EL (cell line): ENCODE data around the gene BLOC1S1.

Source experiments
- DNase-seq: peaks from one replicate; pipeline ENCODE4 v3.0.0-alpha.2; 2016

BLOC1S1 gene

DNA sequence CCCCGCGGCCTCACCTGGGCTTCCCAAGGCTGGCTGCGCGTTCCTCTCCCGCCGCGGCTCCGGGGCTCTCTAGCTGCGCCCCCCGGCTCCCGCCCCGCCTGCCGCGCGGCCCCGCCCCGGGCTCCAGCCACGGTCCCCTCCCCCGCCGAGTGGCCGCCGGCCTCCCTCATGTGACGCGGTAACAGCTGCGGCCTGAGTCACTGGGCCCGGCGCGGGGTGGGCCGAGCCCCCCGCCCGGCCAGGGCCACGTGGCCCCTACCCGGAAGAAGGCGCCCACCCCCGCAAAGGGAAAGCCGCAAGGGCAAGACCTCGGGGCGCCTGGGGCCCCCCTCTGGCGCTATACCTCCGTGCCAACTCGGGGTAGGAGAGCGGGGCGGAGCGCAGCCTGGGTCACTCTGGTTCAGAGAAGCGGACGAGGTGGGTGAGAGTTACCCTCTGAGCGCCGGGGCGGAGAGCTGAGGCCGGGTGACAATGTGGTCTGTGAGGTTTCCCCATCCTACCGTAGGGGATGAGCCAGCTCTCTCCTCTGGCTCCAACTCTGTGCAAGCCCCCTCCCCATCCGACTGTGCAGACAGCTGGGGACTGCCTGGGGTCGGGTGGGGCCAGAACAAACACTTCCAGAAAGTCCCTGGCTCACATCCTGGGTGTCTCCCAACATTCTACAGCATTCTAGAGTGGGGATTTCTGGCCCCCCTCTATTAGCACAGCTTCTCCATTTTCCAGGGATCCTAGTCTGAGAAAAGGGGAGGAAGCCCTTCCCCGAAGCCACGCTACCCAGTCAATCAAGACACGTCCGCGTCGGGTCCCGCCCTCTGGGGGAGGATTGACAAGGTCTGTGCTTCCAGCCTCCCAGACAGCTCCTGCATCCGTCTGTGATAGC is 13.3 kb downstream of the BLOC1S1 start, which contains the start of gene CD63:
TSS of gene CD63 (minus strand) at position 71 of the 880 bp plus-strand sequence. CDS start 668 bp downstream, outside the sequence.
- DNase-seq = peak; percentile 96

DNA sequence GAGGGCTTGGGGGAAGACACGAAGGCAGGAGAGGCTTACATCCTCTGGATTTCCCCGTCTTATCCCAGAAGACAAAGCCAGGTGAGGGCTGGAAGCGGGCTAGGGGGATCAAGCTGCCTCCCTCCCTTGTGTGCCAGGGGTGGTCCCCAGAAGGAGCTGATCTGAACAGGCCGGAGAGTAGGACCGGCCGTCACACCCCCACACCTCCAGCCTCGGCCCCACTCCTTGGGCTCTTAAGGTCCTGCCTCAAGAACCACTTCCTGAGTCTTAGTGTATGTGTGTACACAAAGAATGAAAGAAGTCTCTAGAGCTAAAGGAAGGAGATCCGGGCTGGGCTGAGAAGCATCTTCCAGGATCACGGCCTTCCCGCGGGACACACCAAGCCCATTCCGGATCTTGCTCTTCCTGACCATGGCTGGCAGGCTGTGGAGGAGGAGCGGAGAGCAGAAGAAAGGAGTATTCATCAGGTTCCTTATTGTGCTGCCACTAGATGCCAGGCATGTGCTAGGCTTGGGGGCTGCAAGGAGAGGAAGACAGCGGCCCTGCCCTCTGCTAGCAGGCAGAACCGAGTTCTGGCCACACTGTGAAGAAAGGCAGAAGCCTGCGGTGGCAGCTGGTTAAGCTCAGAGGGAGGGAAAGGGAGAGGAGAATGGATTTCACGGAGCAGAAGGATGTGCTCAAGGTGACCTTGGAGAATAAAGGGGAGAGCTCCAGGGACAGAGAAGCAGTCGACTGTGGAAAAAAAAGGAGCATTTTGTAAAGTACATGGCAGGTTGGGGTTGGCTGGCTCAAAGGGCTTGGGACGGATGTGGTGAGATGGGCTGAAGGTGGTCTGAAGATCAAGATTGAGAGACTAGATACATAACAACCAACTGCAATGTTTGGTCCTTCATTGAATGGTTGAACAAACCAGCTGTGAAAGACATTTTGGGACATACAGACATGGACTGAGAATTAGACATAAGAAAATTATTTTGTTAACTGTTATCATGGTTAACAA is 14.3 kb downstream of the BLOC1S1 start:
- peak; percentile 70 for DNase-seq

DNA sequence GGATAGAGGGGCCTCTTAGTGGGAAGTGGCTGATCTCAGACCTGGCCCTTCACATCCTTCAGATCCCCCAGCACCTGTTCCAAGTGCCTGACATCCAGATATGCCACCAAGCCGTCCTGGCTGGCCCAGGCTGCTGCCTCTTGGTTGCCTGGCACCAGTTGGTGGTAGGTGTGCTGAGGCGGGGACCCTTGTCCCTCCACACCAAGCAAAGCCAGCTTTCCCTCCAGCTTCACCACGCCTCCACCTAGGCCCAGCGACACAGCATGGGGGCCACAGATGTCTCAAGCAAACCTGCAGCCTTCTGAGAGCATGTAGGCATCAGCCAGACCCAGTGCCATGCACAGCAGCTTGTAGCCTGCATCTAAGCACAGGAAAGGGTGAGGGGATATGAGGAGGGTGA is 16.4 kb downstream of the BLOC1S1 start:
- DNase-seq = no peak

DNA sequence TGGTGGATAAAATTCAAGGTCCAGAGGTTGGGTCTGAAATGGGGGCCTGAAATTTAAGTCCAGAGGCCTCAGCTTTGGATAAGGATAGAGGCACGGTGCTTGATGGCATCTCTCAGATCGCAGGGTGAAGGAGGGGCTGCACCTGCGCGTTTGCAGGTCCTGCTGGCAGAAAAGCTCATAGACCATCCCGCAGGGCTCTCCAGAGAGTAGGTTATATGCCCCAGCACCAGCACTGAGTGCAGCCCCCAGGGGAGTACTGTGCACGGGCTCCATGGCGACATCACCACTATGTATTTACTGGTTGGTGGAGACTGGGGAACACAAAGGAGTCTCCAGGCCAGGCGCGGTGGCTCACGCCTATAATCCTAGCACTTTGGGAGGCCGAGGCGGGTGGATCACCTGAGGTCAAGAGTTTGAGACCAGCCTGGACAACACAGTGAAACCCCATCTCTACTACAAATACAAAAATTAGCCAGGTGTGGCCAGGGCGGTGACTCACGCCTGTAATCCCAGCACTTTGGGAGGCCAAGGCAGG is 17.2 kb downstream of the BLOC1S1 start:
- DNase-seq = no peak

DNA sequence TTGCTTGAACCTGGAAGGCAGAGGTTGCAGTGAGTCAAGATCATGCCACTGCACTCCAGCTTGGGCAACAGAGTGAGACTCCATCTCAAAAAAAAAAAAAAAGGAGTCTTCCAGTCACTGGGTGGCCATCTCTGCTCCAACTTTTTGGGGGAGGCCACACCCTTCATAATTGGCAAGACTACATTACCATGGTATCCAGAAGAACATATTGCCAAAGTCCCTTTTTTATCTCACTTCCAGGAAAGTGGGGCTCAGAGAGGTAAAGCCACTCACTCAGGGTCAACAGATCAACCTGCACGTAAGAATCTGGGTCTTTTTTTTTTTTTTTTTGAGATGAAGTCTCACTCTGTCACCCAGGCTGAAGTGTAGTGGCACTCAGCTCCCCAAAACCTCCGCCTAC is 18.0 kb downstream of the BLOC1S1 start:
- DNase-seq = no peak

DNA sequence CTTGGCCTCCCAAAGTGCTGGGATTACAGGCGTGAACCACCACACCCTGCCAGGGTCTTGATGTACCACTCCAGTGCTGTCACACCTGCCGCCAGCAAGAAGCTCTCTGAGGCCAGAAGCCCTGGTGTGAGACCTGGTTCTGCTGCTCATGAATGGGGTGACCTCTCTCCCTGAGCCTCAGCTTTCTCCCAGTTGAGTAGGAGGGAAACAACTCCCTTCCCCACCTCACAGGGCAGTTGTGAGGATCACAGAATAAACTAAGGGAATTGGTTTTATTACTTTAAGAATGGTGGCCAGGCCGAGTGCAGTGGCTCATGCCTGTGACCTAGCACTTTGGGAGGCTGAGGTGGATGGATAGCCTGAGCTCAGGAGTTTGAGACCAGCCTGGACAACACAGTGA is 18.7 kb downstream of the BLOC1S1 start:
- DNase-seq = no peak

DNA sequence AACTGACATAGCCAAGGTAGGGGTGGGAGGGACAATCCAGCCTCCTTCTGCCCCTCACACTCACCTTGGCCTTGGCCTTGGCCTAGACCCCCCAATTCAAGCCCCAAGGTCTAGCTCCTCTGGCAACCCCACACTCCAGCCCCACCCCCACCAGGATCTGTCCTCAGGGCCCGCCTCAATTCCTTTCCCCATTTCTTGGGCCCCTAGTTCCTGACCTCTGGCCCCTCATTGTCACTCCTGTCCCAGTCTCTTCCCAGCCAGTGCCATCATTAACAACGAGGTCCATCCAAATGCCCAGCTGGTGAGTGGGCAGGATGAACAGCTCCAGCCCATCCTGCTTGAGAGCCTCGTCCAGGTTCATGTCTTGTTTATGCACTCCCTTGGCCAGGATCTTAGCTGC is 20.2 kb downstream of the BLOC1S1 start:
- DNase-seq = no peak

DNA sequence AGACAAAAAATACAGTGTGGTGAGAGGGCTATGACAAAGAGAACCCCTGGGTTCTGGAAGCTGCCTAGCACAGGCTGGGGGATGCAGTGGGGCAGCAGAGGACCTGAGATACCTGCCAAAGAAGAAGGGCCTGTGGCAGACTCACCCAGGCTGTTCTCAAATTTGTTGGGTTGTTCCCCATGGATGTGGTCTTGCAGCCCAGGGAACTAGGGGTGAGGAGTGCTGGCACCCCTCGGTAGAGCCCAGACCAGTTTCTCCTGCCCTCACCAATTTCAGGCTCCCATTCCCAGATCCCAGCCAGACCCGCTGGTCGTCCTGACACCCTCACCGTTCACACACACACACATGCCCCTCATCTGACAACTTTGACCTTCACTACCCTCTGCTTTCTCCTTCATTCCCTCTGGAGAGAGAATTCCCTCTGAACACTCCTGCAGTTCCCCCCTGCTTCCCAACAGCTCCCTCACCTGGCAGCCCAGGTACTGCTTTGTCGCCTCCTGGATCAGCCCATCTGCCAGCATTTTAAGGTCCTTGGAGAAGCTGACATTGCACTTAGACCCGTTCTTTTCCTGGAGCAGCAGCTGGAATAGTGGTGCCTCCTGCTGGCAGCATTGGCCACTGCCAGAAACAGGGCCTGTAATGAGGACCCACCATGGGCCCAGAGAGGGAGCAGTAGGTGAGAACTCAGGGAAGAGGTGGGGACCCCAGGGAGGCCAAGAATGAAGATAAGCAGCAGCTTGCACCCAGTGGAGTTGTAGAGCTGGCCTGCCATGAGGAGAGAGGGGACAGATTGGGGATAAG is 21.1 kb downstream of the BLOC1S1 start:
- DNase-seq = peak; percentile 66

DNA sequence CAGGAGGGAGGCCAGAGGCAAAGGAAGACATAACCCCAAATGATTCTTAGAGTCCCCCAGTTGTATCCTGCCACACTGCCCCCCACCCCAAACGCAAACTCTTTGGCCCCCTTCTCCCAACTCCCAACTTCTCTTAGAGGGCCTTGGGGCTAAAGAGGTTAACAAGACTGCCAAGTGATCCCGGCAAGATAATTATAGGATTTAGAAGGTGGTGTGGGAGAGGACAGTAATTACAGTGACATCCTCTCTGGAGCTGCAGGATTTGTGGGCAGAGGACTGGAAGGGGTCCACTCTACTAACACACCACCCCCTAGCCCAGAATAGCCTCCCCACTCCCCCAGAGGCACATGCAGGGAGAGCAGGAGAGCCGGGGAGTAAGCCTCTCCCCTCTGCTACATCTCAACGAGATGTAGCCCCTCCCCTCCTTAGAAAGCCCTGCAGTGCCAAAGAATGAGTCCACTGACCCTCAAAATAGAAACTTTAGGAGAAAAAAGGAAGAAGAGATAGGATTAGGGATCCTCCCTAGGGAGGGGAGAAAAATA is 21.8 kb downstream of the BLOC1S1 start:
- DNase-seq = no peak

DNA sequence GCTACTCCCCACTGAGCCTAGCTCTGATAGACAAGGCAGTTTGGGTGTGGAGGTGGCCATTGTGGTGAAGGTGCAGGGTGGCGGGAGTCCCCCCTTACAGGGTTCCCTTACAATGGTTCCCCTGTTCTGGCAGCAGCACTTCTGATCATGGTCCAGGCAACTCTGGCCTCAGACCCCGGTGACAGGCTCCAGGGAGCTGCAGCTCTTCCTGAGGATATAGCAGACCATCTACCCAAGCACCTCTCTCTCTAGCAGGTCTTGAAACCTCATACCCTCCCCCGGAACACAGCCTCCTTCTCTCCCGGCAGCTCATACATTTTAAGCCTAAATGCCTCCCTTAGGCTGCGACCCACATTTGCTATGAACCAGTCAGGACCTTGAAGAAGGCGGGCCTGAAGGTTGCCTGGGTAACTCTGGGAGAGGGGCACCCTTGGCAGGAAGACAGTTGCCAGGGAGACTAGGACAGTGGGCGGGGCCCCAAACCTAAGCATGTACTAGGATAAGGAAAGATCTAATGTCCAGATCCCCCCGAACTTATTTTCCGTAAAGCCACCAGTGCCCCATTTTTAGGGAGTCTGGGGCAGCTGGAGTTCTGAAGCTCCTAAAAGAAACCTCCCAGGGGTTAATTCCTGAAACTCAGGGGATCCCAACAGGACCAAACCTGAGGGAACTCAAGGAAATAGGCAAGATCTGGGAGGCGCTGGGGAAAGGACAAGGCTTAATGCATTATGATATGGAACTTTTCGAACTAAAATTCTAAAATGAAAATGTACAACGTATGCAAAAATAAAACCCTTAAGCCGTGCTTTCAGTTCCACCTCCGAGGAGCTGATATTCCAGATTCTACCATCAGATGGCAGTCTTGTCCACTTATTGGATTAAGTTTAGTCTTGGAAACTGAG is 22.5 kb downstream of the BLOC1S1 start:
- peak; percentile 89 for DNase-seq

DNA sequence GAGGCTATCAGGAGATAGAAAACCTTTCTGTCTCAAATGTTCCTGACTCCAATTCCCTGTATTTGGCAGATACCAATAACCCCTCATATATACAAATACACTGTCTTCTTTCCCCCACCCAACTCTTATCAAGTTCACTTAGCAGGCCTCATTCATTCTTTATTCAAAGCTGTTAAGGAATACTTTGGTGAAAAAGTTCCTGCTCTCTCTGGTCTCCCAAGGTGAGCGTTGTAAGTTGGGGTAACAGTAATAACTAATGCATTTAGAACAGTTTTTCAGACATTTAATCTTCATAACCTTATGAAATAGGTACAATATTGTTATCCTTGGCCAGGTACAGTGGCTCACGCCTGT is 23.2 kb downstream of the BLOC1S1 start:
- DNase-seq = no peak

DNA sequence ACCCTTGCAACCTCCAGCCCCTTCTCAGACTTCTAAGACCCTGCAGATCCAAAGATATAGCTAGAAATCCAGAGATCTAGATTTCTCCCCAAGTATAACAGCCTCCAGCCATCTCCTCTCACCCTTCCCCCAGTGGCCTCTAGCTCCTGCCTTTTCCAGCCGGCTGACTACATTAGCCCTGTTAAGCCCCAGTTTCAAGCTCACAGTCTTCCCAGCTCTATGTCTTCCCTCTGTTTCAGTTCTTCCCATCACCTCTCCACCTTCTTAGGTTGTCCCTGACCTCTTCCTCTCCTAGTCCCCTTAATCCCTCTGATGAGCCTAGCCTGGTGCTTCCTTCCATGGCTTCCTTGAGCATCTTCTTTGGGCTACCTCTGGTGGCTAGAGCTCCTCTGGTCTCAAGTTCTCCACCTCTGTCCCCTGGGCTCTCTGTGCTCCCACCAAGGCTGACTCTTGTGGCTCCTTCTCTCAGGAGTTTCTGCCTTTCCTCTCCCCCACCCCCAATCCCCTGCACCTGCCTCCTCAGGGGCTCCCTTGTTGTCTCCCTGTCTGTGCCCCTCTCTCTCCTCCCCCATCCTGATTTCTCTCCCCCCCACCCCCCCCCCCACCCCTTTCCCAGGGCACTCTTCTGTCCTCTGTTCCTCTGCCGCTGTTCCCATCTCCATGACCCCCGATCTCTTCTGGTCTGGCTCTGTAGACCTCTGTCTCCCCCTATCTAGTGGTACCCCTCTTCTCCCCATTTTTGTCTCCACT is 26.3 kb downstream of the BLOC1S1 start:
- DNase-seq = no peak

DNA sequence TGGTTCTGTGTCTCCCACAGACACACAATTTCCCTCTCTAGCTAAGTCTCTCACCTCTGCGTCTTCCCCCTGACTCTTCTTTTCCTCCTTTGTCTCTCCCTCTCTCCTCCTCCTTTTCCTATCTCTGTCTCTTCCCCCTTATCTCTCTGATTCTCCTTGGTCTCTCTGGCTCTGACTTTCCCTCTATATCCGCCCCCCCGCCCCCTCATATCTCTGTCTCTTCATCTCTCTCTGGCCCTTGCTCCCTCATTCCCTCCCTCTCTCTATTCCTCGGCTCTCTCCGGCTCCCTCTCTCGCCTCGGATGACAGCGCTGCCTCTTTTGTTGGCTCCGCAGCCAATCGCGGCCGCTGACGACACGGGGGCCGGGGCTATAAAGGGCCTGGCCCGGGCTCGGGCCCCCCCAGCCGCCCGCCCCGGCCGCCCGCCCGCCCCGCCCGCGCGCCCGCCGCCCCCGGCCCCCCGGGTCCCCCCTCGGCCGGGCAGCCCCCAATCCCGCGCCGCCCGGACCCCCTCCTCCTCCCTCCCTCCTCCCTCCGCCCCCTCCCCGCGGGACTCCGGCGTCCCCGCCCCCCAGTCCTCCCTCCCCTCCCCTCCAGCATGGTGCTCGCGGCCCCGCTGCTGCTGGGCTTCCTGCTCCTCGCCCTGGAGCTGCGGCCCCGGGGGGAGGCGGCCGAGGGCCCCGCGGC is 27.0 kb downstream of the BLOC1S1 start, which contains the start of gene GDF11:
TSS of gene GDF11 (plus strand) at position 404 of the 687 bp plus-strand sequence. CDS start at position 599, 195 bp downstream.
- DNase-seq = peak; percentile 82

DNA sequence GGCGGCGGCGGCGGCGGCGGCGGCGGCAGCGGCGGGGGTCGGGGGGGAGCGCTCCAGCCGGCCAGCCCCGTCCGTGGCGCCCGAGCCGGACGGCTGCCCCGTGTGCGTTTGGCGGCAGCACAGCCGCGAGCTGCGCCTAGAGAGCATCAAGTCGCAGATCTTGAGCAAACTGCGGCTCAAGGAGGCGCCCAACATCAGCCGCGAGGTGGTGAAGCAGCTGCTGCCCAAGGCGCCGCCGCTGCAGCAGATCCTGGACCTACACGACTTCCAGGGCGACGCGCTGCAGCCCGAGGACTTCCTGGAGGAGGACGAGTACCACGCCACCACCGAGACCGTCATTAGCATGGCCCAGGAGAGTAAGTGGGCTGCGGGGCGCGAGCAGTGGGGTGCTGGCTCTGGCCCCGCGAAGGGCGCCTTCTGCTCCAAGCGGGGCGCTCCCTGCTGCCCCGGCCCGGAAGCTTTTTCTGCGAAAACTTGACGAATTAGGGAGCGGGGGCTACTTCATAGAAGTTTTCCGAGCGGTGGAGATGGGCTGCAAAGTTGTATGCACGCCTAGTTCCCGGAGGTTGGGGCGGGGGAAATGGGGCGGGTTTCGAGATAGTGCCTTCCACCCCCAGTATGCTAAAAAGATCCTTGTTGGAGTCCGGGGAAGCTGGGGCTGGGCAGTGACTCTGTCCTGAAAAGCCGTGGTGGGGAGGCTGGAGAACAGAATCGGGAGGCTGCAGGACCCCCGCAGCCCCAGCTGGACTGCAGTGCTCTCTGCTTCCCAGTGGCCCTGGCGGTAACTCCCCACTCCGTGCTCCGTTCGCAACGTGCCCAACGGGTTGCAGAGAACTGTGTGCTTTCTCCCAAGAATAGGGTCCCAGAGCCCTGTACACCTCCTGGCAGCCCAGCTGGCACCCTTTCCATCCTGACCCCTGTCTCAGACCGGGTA is 27.8 kb downstream of the BLOC1S1 start:
- peak; percentile 73 for DNase-seq

DNA sequence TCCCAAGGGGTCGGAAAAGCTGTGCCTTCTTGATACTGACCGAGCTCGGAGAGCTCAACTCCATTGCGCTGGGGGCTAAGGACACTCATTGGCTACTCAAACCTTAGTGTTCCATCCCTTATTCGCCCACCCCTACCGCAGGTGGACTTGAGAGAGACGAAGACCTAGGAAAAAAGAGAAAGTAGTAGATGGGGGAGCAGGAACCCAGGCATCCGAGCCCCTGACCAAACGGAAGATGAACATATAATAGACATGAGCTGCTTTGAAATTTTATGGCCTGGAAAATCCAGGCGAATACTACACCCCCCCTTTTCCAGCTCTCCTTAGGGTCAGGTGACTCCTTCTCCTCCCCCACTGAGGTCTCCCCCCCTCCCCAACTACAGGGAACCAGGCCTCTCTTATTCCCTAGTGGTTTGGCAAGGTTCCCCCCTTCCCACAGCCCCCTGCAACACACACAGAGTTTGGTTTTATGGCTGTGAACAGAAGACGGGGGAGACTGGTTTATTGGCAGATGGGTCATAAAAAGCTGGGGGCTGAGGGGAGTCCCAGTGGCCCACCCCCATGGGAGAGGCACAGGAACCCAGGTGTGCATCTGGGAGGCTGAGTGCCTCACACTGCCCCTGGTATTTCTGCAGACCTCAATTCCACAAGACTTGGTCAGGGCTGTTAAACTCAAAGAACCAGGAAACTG is 28.6 kb downstream of the BLOC1S1 start:
- no peak for DNase-seq

DNA sequence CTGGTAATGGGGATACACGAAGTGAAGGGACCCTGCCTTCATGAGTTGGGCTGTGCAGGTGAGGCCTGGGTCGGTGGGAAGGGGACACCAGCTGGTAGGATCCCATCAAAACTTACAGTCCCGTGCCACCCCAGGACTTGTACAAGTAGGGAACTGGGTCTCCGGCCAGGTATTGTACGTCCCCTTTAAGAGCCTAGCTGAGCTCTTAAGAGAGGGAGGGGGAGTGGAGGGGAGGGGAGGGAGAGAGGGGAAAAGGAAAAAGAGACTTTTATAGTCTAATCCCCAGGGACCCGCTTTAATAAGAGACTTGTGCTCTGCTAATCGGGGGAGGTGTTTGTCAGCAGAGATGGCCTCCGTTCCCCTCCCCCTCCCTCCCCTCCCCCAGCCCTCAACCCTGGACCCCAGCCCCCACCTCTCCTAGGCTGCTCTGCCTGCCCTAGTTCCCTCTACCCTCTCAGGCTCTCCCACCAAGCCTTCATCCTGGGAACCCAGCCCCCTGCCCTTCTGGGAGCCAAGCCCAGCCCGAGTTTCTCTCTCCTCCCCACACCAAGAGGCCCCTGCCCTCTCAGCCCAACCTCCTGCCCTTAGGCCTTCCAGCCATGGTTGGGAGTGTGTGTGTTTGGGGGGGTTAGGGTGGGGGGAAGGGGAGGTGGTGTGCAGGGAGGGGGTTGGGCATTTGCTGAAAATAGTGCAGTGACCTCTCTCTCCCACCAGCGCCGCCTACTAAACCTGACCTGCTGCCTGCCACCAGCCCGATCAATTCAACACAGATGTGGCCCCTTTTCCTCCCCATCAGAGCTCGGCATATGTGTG is 29.7 kb downstream of the BLOC1S1 start:
- DNase-seq = no peak
